GM23338 (cell line): Measurements from ENCODE around the gene KCNK17. TPM values are rescaled to one million over a fixed set of nuclear protein-coding genes. Genes with fewer than 3 reads are reported as not detected.

Experiments
- ATAC-seq: fragments of 200-7000 bp; cut with Tn5 transposase; 3 replicates; pipeline ENCODE4 v1.9.1; 2020
- DNase-seq: peaks from one replicate; pipeline ENCODE4 v3.0.0-alpha.2; 2015; ENCODE audit warnings: low spot score
- H2AFZ ChIP-seq: fragments of 200-600 bp; sonication (generic); 2 replicates; pipeline ENCODE4 v1.8.0; 2016; ENCODE audit warnings: antibody characterized with exemption, mild to moderate bottlenecking, moderate library complexity
- H3F3A ChIP-seq: fragments of 200-600 bp; sonication (generic); replicated peaks from 2 replicates; pipeline ENCODE4 v1.8.0; 2017; ENCODE audit warnings: antibody characterized with exemption, mixed run types, low read depth
- H3K27ac ChIP-seq: fragments of 200-600 bp; sonication (generic); 2 replicates; pipeline ENCODE4 v1.6.1; 2016; ENCODE audit warnings: low read depth
- H3K27me3 ChIP-seq: fragments of 200-600 bp; sonication (generic); 2 replicates; pipeline ENCODE4 v1.8.0; 2016; ENCODE audit warnings: mild to moderate bottlenecking, mixed run types, moderate library complexity; ENCODE audit not compliant: insufficient read depth
- H3K36me3 ChIP-seq: fragments of 200-600 bp; sonication (generic); 2 replicates; pipeline ENCODE4 v1.8.0; 2016; ENCODE audit warnings: mild to moderate bottlenecking; ENCODE audit not compliant: insufficient read depth
- H3K4me1 ChIP-seq: fragments of 200-600 bp; sonication (generic); 2 replicates; pipeline ENCODE4 v1.8.0; 2016; ENCODE audit warnings: mild to moderate bottlenecking, moderate library complexity; ENCODE audit not compliant: insufficient read depth
- H3K4me2 ChIP-seq: fragments of 200-600 bp; sonication (generic); 2 replicates; pipeline ENCODE4 v1.7.1; 2017; ENCODE audit warnings: mixed run types
- H3K4me3 ChIP-seq: fragments of 200-600 bp; sonication (generic); 2 replicates; pipeline ENCODE4 v1.6.1; 2016; ENCODE audit warnings: mixed run types
- H3K79me2 ChIP-seq: fragments of 200-600 bp; sonication (generic); replicated peaks from 2 replicates; pipeline ENCODE4 v1.8.0; 2017; ENCODE audit warnings: mild to moderate bottlenecking; ENCODE audit not compliant: insufficient read depth
- H3K9me2 ChIP-seq: fragments of 200-600 bp; sonication (generic); 2 replicates; pipeline ENCODE4 v1.8.0; 2017; ENCODE audit not compliant: insufficient read depth
- H4K20me1 ChIP-seq: fragments of 200-600 bp; sonication (generic); replicated peaks from 2 replicates; pipeline ENCODE4 v1.8.0; 2017; ENCODE audit warnings: mild to moderate bottlenecking; ENCODE audit not compliant: insufficient read depth
- H3K27ac Mint-ChIP-seq: 2 replicates; pipeline ENCODE4 v1.8.0; 2020; ENCODE audit warnings: inconsistent platforms, mild to moderate bottlenecking, moderate library complexity, mixed read lengths
- H3K27me3 Mint-ChIP-seq: 3 replicates; pipeline ENCODE4 v1.8.0; 2022; ENCODE audit warnings: low read depth, mild to moderate bottlenecking, moderate library complexity, mixed read lengths, inconsistent platforms; ENCODE audit not compliant: insufficient read depth, poor library complexity
- H3K36me3 Mint-ChIP-seq: 3 replicates; pipeline ENCODE4 v1.8.0; 2021; ENCODE audit warnings: low read depth, mild to moderate bottlenecking, inconsistent platforms, moderate library complexity, mixed read lengths
- H3K4me1 Mint-ChIP-seq: 3 replicates; pipeline ENCODE4 v1.8.0; 2020; ENCODE audit warnings: mild to moderate bottlenecking, inconsistent platforms, mixed read lengths
- H3K4me3 Mint-ChIP-seq: 3 replicates; pipeline ENCODE4 v1.8.0; 2021; ENCODE audit warnings: moderate library complexity, mild to moderate bottlenecking, inconsistent platforms, mixed read lengths
- H3K9me3 Mint-ChIP-seq: 3 replicates; pipeline ENCODE4 v1.8.0; 2020; ENCODE audit warnings: moderate library complexity, mild to moderate bottlenecking, inconsistent platforms, mixed read lengths
- CREB1 ChIP-seq: fragments of 250-450 bp; sonication (Bioruptor Pico); IDR thresholded peaks from 2 replicates; pipeline ENCODE4 v1.5.0; 2020; ENCODE audit warnings: low read depth, mild to moderate bottlenecking, moderate library complexity
- EZH2 ChIP-seq: fragments of 200-600 bp; sonication (generic); IDR thresholded peaks from one replicate; pipeline ENCODE4 v1.8.0; 2017; ENCODE audit warnings: antibody characterized with exemption, mild to moderate bottlenecking, low read depth; ENCODE audit not compliant: unreplicated experiment
- EZH2phosphoT487 ChIP-seq: fragments of 200-600 bp; sonication (generic); IDR thresholded peaks from one replicate; pipeline ENCODE4 v1.8.1; 2018; ENCODE audit warnings: antibody characterized with exemption; ENCODE audit not compliant: unreplicated experiment
- JUNB ChIP-seq: IDR thresholded peaks from one replicate; pipeline ENCODE4 v1.6.1; 2016; ENCODE audit warnings: antibody characterized with exemption; ENCODE audit not compliant: unreplicated experiment
- NANOG ChIP-seq: IDR thresholded peaks from 2 replicates; pipeline ENCODE4 v1.6.1; 2016; ENCODE audit warnings: antibody characterized with exemption, borderline replicate concordance
- POLR2AphosphoS5 ChIP-seq: IDR thresholded peaks from 2 replicates; pipeline ENCODE4 v1.6.1; 2016; ENCODE audit warnings: antibody characterized with exemption, low read depth
- STAT1 ChIP-seq: IDR thresholded peaks from one replicate; pipeline ENCODE4 v1.6.1; 2016; ENCODE audit warnings: antibody characterized with exemption; ENCODE audit not compliant: unreplicated experiment
- ZNF114 ChIP-seq: fragments of 250-450 bp; sonication (Bioruptor Pico); IDR thresholded peaks from 2 replicates; pipeline ENCODE4 v1.5.0; 2020; ENCODE audit warnings: mild to moderate bottlenecking, moderate library complexity
- ZNF331 ChIP-seq: fragments of 250-450 bp; sonication (Bioruptor Pico); IDR thresholded peaks from 2 replicates; pipeline ENCODE4 v1.5.0; 2020; ENCODE audit warnings: low read depth, mild to moderate bottlenecking, moderate library complexity
- polyA plus RNA-seq: library from polyadenylated mRNA; unstranded; fragments of >200 nt; fragmentation: Nextera tagmentation; extraction: Ambion mirVana; gene quantifications from 2 replicates; pipeline ENCODE4 v1.2.1, GENCODE V29; 2016
- total RNA-seq: library from RNA; depleted of rRNA; stranded (reverse); fragments of >200 nt; shearing (Covaris generic); gene quantifications from 2 replicates; pipeline ENCODE4 v1.2.3, GENCODE V29; 2014
- TF ChIP-seq, protein P1 (sequence below), 2 experiments: fragments of 200-600 bp in 1 of 2; sonication (generic) in 1 of 2; conservative IDR thresholded peaks; 2 replicates each; pipeline versions ENCODE4 v1.5.1 to v1.6.1; 2016 to 2017; ENCODE audit warnings: antibody characterized with exemption in 2 of 2, low read depth in 2 of 2, mild to moderate bottlenecking in 2 of 2, moderate library complexity in 1 of 2
- TF ChIP-seq, protein P2 (sequence below): fragments of 250-450 bp; sonication (Bioruptor Pico); IDR thresholded peaks from 2 replicates; pipeline ENCODE4 v1.5.0; 2020; ENCODE audit warnings: mild to moderate bottlenecking, moderate library complexity
- TF ChIP-seq, protein P3 (sequence below): IDR thresholded peaks from 2 replicates; pipeline ENCODE4 v1.6.1; 2016; ENCODE audit warnings: antibody characterized with exemption

The KCNK17 gene
- total and polyA plus RNA-seq, 2 experiments from 2014 or later: 2.2 to 3.1 TPM

DNA sequence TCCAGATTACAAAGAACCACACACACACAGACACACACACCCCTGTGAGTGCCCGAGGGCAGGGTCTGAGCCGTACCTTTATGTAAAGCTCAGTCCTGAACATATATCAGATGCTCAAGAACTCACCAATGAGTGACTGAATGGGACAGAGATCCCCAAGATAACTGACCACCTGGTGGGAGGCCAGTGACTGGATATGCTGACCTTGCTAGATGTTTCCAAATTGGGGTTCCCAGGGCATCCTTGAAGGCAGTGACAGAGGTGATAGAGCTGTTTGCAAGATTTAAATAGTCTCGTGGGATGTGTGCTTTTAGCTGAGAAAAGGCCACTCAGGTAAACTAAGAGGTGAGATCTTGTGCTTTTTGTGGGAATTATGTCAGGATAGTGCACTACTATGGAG, 39.3 kb downstream of the KCNK17 start:
- TF ChIP-seq CREB1 (CRISPR knock-in tag) (no peak), EZH2 (no peak), NANOG (no peak), JUNB (no peak)
- Mint-ChIP-seq H3K9me3 (no peaks in the 10 kb centered on the region; the same call in 2 of the 3 replicates), H3K4me3 (no peak overlapping the region), H3K4me1 (peaks cover 21% of the 10 kb centered on the region), H3K36me3 (no peaks in the 10 kb centered on the region), H3K27me3 (peaks cover 4% of the 10 kb centered on the region), H3K27ac (no peak overlapping the region)
- no peak overlapping the region for H3K27ac ChIP-seq
- DNase-seq: no peak
- no peak overlapping the region for H3K4me2 ChIP-seq
- no peak for ATAC-seq
- H3F3A ChIP-seq: no peaks in the 10 kb centered on the region
- no peaks in the 10 kb centered on the region for H3K27me3 ChIP-seq
- no peak overlapping the region for H3K4me3 ChIP-seq
- H3K9me2 ChIP-seq: no peaks in the 10 kb centered on the region; the same call in 1 of the 2 replicates
- no peaks in the 10 kb centered on the region for H4K20me1 ChIP-seq
- 0 out of 2 replicates have a peak, but pooled peaks cover 2% of the 10 kb centered on the region for H3K36me3 ChIP-seq
- no peaks in the 10 kb centered on the region for H3K79me2 ChIP-seq
- H3K4me1 ChIP-seq: peaks cover 27% of the 10 kb centered on the region
- H2AFZ ChIP-seq: no peak overlapping the region

DNA sequence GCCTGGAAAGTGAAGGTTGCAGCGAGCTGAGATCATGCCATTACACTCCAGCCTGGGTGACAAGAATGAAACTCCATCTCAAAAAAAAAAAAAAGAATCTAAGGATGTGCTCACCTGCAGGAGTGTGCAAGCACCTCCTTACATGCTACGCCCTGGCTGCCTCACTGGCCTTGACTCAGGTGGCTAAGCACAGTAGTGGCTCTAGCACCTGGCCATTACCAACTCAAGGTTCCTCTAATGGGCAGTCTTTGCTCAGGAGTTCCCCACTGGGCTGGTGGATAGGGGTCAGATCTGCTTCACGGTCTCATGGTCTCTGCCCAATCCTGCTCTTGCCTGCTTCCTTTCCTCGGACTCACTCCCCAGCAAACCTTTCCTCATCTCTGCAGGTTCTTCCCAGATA, 39.7 kb downstream of the KCNK17 start:
- Mint-ChIP-seq H3K27ac (no peak overlapping the region), H3K36me3 (no peaks in the 10 kb centered on the region), H3K4me3 (no peak overlapping the region), H3K4me1 (peaks cover 24% of the 10 kb centered on the region), H3K9me3 (no peaks in the 10 kb centered on the region; the same call in 2 of the 3 replicates), H3K27me3 (peaks cover 4% of the 10 kb centered on the region)
- Histone ChIP-seq H3F3A (no peaks in the 10 kb centered on the region), H3K79me2 (no peaks in the 10 kb centered on the region), H3K4me1 (peaks cover 27% of the 10 kb centered on the region), H4K20me1 (no peaks in the 10 kb centered on the region), H3K4me3 (no peak overlapping the region), H3K9me2 (no peaks in the 10 kb centered on the region; the same call in 1 of the 2 replicates), H3K27me3 (no peaks in the 10 kb centered on the region), H2AFZ (no peak overlapping the region), H3K36me3 (0 out of 2 replicates have a peak, but pooled peaks cover 2% of the 10 kb centered on the region), H3K4me2 (no peak overlapping the region), H3K27ac (no peak overlapping the region)
- no peak for DNase-seq
- ATAC-seq: no peak
- TF ChIP-seq, protein P1, sequence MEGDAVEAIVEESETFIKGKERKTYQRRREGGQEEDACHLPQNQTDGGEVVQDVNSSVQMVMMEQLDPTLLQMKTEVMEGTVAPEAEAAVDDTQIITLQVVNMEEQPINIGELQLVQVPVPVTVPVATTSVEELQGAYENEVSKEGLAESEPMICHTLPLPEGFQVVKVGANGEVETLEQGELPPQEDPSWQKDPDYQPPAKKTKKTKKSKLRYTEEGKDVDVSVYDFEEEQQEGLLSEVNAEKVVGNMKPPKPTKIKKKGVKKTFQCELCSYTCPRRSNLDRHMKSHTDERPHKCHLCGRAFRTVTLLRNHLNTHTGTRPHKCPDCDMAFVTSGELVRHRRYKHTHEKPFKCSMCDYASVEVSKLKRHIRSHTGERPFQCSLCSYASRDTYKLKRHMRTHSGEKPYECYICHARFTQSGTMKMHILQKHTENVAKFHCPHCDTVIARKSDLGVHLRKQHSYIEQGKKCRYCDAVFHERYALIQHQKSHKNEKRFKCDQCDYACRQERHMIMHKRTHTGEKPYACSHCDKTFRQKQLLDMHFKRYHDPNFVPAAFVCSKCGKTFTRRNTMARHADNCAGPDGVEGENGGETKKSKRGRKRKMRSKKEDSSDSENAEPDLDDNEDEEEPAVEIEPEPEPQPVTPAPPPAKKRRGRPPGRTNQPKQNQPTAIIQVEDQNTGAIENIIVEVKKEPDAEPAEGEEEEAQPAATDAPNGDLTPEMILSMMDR (conservative IDR thresholded peaks at IDR 0.05; ENCODE audit: low read depth in 2 of 2): no peak
- no peak for TF ChIP-seq JUNB
- no peak for TF ChIP-seq CREB1 (CRISPR knock-in tag)
- no peak for TF ChIP-seq EZH2phosphoT487
- no peak for TF ChIP-seq EZH2
- TF ChIP-seq NANOG: no peak
- no peak for TF ChIP-seq ZNF331
- TF ChIP-seq, protein P2, sequence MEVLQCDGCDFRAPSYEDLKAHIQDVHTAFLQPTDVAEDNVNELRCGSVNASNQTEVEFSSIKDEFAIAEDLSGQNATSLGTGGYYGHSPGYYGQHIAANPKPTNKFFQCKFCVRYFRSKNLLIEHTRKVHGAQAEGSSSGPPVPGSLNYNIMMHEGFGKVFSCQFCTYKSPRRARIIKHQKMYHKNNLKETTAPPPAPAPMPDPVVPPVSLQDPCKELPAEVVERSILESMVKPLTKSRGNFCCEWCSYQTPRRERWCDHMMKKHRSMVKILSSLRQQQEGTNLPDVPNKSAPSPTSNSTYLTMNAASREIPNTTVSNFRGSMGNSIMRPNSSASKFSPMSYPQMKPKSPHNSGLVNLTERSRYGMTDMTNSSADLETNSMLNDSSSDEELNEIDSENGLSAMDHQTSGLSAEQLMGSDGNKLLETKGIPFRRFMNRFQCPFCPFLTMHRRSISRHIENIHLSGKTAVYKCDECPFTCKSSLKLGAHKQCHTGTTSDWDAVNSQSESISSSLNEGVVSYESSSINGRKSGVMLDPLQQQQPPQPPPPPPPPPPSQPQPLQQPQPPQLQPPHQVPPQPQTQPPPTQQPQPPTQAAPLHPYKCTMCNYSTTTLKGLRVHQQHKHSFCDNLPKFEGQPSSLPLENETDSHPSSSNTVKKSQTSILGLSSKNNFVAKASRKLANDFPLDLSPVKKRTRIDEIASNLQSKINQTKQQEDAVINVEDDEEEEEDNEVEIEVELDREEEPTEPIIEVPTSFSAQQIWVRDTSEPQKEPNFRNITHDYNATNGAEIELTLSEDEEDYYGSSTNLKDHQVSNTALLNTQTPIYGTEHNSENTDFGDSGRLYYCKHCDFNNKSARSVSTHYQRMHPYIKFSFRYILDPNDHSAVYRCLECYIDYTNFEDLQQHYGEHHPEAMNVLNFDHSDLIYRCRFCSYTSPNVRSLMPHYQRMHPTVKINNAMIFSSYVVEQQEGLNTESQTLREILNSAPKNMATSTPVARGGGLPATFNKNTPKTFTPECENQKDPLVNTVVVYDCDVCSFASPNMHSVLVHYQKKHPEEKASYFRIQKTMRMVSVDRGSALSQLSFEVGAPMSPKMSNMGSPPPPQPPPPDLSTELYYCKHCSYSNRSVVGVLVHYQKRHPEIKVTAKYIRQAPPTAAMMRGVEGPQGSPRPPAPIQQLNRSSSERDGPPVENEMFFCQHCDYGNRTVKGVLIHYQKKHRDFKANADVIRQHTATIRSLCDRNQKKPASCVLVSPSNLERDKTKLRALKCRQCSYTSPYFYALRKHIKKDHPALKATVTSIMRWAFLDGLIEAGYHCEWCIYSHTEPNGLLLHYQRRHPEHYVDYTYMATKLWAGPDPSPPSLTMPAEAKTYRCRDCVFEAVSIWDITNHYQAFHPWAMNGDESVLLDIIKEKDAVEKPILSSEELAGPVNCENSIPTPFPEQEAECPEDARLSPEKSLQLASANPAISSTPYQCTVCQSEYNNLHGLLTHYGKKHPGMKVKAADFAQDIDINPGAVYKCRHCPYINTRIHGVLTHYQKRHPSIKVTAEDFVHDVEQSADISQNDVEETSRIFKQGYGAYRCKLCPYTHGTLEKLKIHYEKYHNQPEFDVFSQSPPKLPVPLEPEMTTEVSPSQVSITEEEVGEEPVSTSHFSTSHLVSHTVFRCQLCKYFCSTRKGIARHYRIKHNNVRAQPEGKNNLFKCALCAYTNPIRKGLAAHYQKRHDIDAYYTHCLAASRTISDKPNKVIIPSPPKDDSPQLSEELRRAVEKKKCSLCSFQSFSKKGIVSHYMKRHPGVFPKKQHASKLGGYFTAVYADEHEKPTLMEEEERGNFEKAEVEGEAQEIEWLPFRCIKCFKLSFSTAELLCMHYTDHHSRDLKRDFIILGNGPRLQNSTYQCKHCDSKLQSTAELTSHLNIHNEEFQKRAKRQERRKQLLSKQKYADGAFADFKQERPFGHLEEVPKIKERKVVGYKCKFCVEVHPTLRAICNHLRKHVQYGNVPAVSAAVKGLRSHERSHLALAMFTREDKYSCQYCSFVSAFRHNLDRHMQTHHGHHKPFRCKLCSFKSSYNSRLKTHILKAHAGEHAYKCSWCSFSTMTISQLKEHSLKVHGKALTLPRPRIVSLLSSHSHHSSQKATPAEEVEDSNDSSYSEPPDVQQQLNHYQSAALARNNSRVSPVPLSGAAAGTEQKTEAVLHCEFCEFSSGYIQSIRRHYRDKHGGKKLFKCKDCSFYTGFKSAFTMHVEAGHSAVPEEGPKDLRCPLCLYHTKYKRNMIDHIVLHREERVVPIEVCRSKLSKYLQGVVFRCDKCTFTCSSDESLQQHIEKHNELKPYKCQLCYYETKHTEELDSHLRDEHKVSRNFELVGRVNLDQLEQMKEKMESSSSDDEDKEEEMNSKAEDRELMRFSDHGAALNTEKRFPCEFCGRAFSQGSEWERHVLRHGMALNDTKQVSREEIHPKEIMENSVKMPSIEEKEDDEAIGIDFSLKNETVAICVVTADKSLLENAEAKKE (CRISPR knock-in tag): no peak
- TF ChIP-seq STAT1: no peak
- TF ChIP-seq ZNF114 (CRISPR knock-in tag): no peak
- TF ChIP-seq, protein P3, sequence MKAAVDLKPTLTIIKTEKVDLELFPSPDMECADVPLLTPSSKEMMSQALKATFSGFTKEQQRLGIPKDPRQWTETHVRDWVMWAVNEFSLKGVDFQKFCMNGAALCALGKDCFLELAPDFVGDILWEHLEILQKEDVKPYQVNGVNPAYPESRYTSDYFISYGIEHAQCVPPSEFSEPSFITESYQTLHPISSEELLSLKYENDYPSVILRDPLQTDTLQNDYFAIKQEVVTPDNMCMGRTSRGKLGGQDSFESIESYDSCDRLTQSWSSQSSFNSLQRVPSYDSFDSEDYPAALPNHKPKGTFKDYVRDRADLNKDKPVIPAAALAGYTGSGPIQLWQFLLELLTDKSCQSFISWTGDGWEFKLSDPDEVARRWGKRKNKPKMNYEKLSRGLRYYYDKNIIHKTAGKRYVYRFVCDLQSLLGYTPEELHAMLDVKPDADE: no peak
- TF ChIP-seq POLR2AphosphoS5: no peak
